Subcutaneous adipose tissue (tissue), 4 donors: ENCODE results near the gene MAP2K4. TPM values are rescaled to one million over a fixed set of nuclear protein-coding genes. Genes with fewer than 3 reads are reported as not detected.

Experiments
- total RNA-seq, 4 donors: library from RNA; depleted of rRNA; stranded (reverse); fragments of >200 nt; gene quantifications; one replicate each; pipeline ENCODE4 v1.1.0, GENCODE V29; 2016
- TF ChIP-seq, protein P1 (sequence below): fragments of 450-650 bp; IDR thresholded peaks from one replicate; pipeline ENCODE4 v1.5.1; 2016; ENCODE audit warnings: low read depth, mild to moderate bottlenecking, control low read depth, antibody characterized with exemption, moderate library complexity

Gene MAP2K4
- total RNA-seq, 4 donors from 2014 or later: 21.3 to 27.3 (median 23.7) TPM

DNA sequence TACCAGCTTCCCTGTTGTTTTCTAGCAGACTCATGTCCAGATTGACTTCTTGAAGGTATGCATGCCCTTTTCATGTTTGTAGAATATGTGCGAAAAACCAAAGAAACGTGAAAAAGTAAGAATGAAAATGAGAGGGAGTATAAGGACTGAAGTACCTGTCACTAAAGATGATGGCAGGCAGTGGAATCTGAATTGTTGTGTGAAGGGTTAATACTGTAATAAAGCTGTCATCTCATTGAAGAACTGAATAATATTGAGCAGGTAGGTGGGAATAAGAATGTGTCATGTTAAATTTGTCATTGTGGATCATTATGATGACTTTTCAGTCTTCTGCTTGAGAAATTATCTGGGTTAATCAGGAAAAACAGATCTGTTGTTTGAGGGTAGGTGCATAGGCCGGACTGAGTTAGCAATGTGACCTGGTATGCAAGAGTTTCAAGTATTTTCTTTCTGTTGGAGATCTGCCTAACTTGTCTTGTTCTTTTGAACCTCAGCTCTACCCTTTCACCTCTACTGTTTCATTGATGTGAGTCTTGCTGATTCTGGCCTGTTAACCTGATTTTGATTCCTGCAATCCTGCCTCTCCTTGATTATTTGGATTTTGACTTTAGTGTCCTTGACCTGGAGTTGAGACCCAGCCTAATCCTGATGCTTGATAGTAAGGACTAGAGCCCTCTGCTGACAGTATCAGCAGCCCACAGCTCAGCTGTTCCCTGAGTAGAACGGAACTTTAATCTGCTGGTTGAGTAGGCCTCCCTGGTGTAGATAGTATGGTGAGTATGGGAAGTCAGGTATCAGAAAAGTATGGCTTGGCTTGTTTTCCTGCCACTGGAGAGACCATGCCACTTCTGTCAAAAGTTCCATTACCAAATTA lies 64.6 kb downstream of the MAP2K4 start:
- TF ChIP-seq, protein P1, sequence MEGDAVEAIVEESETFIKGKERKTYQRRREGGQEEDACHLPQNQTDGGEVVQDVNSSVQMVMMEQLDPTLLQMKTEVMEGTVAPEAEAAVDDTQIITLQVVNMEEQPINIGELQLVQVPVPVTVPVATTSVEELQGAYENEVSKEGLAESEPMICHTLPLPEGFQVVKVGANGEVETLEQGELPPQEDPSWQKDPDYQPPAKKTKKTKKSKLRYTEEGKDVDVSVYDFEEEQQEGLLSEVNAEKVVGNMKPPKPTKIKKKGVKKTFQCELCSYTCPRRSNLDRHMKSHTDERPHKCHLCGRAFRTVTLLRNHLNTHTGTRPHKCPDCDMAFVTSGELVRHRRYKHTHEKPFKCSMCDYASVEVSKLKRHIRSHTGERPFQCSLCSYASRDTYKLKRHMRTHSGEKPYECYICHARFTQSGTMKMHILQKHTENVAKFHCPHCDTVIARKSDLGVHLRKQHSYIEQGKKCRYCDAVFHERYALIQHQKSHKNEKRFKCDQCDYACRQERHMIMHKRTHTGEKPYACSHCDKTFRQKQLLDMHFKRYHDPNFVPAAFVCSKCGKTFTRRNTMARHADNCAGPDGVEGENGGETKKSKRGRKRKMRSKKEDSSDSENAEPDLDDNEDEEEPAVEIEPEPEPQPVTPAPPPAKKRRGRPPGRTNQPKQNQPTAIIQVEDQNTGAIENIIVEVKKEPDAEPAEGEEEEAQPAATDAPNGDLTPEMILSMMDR: no peak

DNA sequence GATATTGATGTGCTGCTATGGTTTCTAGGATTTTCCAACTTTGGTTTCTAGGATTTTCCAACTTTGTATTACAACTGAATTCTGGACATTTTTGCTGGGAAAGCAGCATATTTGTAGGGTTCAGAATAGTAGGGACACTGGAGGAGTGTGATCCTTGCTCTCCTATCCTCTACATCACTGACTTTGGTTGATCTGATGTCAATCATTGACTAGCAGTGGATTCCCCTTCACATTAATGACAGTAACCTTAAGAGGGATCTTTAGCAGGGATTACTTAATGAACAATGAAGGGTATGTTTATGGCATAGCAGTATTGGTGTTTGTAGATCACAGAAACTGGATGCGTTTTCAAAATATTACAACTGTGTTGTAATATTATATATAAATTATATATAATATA lies 67.4 kb downstream of the MAP2K4 start:
- TF ChIP-seq, protein P1: no peak

DNA sequence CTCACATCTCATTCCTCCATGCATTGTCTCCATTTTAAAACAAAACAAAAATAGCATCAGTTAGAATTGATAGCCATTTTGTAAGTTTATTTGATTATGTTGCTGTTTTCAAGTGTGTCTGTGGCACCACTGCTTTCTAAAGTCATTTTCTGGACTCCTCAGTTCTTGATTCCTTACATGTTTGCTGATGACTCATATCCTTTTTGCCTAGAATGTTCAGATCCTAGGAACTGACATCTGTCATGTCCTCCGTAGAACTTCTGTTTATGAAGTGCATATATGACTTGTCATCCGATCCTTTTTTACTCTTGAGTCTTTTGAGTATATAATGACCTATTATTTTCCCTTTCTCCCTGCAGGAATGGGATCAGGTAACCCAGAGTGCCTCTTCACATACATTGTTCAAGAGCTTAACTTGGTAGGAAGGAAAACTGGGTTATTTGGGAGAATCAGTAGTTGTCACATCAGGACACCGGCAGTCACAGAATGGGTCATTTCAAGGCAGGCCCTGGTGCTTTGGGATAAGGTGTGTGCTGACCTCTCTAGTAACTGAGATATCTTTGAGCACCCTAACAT lies 69.2 kb downstream of the MAP2K4 start:
- TF ChIP-seq, protein P1: no peak

DNA sequence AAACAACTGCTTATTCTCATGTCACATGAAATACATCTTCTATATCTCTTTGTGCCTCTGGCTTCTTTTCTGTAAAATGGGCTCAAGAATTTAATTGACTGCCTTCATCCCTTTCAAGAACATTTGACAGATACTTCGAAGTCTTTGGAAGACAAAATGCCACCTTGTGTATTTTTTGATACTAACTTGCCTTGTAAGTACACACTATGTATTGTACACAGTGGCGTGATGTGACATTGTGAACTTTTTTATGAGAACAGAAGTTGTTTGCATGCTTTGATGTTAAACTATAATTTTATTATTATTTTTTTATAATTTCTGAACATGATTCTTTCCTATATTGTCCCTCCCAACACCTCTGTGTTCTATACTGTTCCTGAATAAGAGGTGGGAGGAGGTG lies 73.7 kb downstream of the MAP2K4 start:
- TF ChIP-seq, protein P1: no peak

DNA sequence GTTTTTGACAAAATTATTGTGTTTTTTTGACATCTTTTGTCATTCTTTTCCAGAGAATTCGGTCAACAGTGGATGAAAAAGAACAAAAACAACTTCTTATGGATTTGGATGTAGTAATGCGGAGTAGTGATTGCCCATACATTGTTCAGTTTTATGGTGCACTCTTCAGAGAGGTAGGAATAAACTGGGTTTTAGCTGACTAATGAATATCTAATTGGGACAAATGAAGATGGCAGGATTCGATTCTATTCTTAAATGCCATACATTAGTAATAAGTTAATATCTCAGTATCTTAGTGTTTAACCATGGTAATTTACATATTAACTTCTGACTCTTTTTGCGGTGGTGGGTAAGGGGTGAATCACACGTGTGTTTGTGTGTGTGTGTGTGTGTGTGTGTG lies 74.8 kb downstream of the MAP2K4 start:
- TF ChIP-seq, protein P1: no peak

DNA sequence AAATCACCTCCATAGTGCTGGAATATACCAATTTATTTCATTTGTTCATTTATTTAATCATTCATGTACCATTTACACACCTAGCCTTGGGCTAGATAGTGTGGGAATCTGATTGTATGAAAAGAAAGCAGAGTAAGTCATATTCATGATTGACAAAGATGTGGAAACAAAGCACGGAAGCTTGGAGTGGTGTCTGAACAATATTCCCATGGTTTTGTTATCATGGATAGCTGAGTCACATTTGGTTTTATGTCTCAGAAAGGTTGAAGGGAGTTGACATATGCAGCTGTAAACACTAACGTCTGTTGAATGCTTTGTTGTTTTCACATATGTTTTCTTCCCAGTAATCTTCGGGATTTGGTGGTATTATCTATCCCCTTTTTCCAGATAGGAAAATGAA lies 76.6 kb downstream of the MAP2K4 start:
- TF ChIP-seq, protein P1: no peak

DNA sequence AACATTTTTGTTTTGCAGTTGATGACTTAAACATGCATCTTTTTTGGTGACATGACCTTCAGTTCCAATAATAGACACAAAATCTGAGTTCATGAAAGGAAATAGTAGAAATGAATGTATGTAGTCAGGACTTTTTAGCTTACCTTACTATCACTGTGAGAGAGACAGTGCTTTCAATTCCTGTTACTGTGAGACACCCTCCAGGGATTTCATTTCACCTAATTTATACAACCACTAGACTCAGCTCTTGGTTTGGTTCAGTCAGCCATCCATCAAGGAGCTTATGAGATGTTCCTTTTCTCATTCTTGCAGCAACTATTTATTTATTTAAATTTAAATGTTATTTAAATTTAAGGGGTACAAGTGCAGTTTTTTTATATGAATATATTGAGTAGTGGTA lies 77.9 kb downstream of the MAP2K4 start:
- TF ChIP-seq, protein P1: no peak
